Choroid plexus epithelial cell (primary cell): ENCODE data around the gene RBMS2.

Source experiments
- DNase-seq: peaks from one replicate; pipeline ENCODE4 v3.0.0-alpha.2; 2010; ENCODE audit warnings: low read depth
- H3K4me3 ChIP-seq: 2 replicates; pipeline ENCODE4 v1.5.1; 2011; ENCODE audit warnings: low read depth, mild to moderate bottlenecking, control low read depth, low read length, moderate library complexity
- CTCF ChIP-seq: conservative IDR thresholded peaks from 2 replicates; pipeline ENCODE4 v1.5.1; 2011; ENCODE audit warnings: low read depth, mild to moderate bottlenecking, control low read depth, inconsistent platforms, low read length, moderate library complexity

Gene RBMS2

GRCh38 chr12:56537546-56537945, 15.9 kb downstream of the RBMS2 start:
- peak overlapping the region; percentile 26 for H3K4me3 ChIP-seq
- peak; percentile 5 for DNase-seq

GRCh38 chr12:56541631-56542030, 20.0 kb downstream of the RBMS2 start:
- H3K4me3 ChIP-seq: no peak overlapping the region
- DNase-seq: no peak
- no peak for TF ChIP-seq CTCF

More at GRCh38 chr12:56537546-56537945, 15.9 kb downstream of the RBMS2 start:
- no peak for TF ChIP-seq CTCF

- H3K4me3 ChIP-seq: no peak overlapping the region
- TF ChIP-seq CTCF: no peak
- DNase-seq: no peak
These were observed 20.5 kb downstream of the RBMS2 start for GRCh38 chr12:56542164-56542563.

GRCh38 chr12:56545023-56545604, 23.5 kb downstream of the RBMS2 start:
- no peak overlapping the region for H3K4me3 ChIP-seq
- no peak for DNase-seq
- no peak for TF ChIP-seq CTCF

- H3K4me3 ChIP-seq: no peak overlapping the region
- no peak for DNase-seq
- TF ChIP-seq CTCF: no peak
These were observed 25.1 kb downstream of the RBMS2 start for GRCh38 chr12:56546680-56547079.

- no peak overlapping the region for H3K4me3 ChIP-seq
- TF ChIP-seq CTCF: no peak
- no peak for DNase-seq
These were observed 29.4 kb downstream of the RBMS2 start for GRCh38 chr12:56551070-56551469.

GRCh38 chr12:56565510-56566101, 44.0 kb downstream of the RBMS2 start:
- peak; percentile 25 for TF ChIP-seq CTCF
- peak overlapping the region; percentile 23 for H3K4me3 ChIP-seq
- DNase-seq: peak; percentile 88
